ENCODE measurements around the gene KDM5B.

DNA sequence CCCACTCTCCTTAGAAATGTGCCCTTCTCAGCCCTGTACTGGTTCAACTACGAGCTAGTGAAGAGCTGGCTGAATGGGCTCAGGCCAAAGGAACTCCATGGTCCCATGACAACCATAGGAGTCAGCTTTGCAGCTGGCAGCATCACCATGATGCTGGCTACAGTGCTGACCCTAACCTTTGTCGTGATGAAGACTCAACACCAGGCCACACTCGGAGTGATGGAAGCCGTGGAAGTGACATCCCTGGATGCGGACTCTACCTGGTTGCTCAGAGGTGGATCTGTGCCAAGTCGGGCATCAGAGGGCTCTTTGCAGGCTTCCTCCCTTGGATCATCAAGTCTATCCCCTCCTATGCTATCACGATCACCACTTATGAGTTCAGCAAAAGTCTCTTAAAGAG, 11.6 kb downstream of the KDM5B start:
- TF ChIP-seq, protein P1, sequence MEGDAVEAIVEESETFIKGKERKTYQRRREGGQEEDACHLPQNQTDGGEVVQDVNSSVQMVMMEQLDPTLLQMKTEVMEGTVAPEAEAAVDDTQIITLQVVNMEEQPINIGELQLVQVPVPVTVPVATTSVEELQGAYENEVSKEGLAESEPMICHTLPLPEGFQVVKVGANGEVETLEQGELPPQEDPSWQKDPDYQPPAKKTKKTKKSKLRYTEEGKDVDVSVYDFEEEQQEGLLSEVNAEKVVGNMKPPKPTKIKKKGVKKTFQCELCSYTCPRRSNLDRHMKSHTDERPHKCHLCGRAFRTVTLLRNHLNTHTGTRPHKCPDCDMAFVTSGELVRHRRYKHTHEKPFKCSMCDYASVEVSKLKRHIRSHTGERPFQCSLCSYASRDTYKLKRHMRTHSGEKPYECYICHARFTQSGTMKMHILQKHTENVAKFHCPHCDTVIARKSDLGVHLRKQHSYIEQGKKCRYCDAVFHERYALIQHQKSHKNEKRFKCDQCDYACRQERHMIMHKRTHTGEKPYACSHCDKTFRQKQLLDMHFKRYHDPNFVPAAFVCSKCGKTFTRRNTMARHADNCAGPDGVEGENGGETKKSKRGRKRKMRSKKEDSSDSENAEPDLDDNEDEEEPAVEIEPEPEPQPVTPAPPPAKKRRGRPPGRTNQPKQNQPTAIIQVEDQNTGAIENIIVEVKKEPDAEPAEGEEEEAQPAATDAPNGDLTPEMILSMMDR (IDR thresholded peaks at IDR 0.05), result no peak
- TF ChIP-seq EP300 (IDR thresholded peaks at IDR 0.05) (no peak), POLR2A (IDR thresholded peaks at IDR 0.05) (no peak)

All from ovary (tissue), 3 donors.